CD4-positive, alpha-beta memory T cell (primary cell): ENCODE measurements around the gene THUMPD3. TPM values are rescaled to one million over a fixed set of nuclear protein-coding genes. Genes with fewer than 3 reads are reported as not detected.

Experiments used
- CTCF ChIA-PET: fragments of 350-600 bp; sonication (Branson Sonifier 250); formaldehyde crosslinking; loops from one replicate; lab custom pipeline; 2021; ENCODE audit warnings: inconsistent platforms; ENCODE audit not compliant: partially characterized antibody; lab: Charles Lee
- POLR2A ChIA-PET: fragments of 350-600 bp; sonication (Branson Sonifier 250); formaldehyde crosslinking; loops from one replicate; lab custom pipeline; 2021; ENCODE audit not compliant: partially characterized antibody; lab: Charles Lee
- DNase-seq, 5 donors: peaks; one replicate each; pipeline versions ENCODE4 v3.0.0 to v3.0.0-alpha.2; 2020 to 2022; ENCODE audit warnings: mixed read lengths in 1 of 5
- H3K27ac ChIP-seq: one replicate; pipeline ENCODE4 v1.7.0; 2013; ENCODE audit warnings: low read depth, low read length
- H3K27me3 ChIP-seq: 2 replicates; pipeline ENCODE4 v1.7.0; 2013; ENCODE audit warnings: mild to moderate bottlenecking, low read length, moderate library complexity; ENCODE audit not compliant: insufficient read depth
- H3K36me3 ChIP-seq: 2 replicates; pipeline ENCODE4 v1.7.0; 2013; ENCODE audit warnings: mild to moderate bottlenecking, low read length, moderate library complexity; ENCODE audit not compliant: insufficient read depth
- H3K4me1 ChIP-seq: 2 replicates; pipeline ENCODE4 v1.7.0; 2013; ENCODE audit warnings: mild to moderate bottlenecking, low read length, moderate library complexity; ENCODE audit not compliant: insufficient read depth
- H3K4me3 ChIP-seq, 2 donors: one replicate each; pipeline ENCODE4 v1.7.0; 2013; ENCODE audit warnings: low read length in 2 of 2, mild to moderate bottlenecking in 1 of 2
- H3K9me3 ChIP-seq, 2 donors: one replicate each; pipeline ENCODE4 v1.7.0; 2013; ENCODE audit warnings: low read length in 2 of 2, control low read depth in 1 of 2; ENCODE audit not compliant: control insufficient read depth in 1 of 2
- H3K27ac Mint-ChIP-seq, 7 donors: one replicate each; pipeline ENCODE4 v1.8.0; 2020 to 2021; ENCODE audit warnings: mixed read lengths in 7 of 7, mild to moderate bottlenecking in 6 of 7, inconsistent platforms in 3 of 7, moderate library complexity in 3 of 7
- H3K27me3 Mint-ChIP-seq, 2 donors: one replicate each; pipeline ENCODE4 v1.8.0; 2020 to 2021; ENCODE audit warnings: mixed read lengths in 2 of 2
- H3K36me3 Mint-ChIP-seq, 2 donors: one replicate each; pipeline ENCODE4 v1.8.0; 2020 to 2021; ENCODE audit warnings: mixed read lengths in 2 of 2, inconsistent platforms in 1 of 2, mild to moderate bottlenecking in 1 of 2
- H3K4me1 Mint-ChIP-seq, 4 donors: one replicate each; pipeline ENCODE4 v1.8.0; 2020 to 2021; ENCODE audit warnings: mixed read lengths in 4 of 4, mild to moderate bottlenecking in 1 of 4
- H3K4me3 Mint-ChIP-seq, 8 donors: one replicate each; pipeline ENCODE4 v1.8.0; 2020 to 2021; ENCODE audit warnings: mixed read lengths in 8 of 8, mild to moderate bottlenecking in 7 of 8, moderate library complexity in 6 of 8, inconsistent platforms in 3 of 8
- H3K9me3 Mint-ChIP-seq, 8 donors: one replicate each; pipeline ENCODE4 v1.8.0; 2020 to 2021; ENCODE audit warnings: mixed read lengths in 8 of 8, mild to moderate bottlenecking in 5 of 8, inconsistent platforms in 3 of 8, moderate library complexity in 1 of 8
- intact Hi-C: fragments of 100-400 bp; cut with micrococcal nuclease; formaldehyde crosslinking; loops from one replicate; pipeline ENCODE4 v1.15.1; 2023
- polyA plus RNA-seq, 2 donors: library from polyadenylated mRNA; unstranded; fragments of 300-500 nt; fragmentation: Illumina TruSeq; gene quantifications; one replicate each; pipeline ENCODE4 v1.2.3, GENCODE V29; 2021
- total RNA-seq, 2 experiments: library from RNA; stranded (reverse); gene quantifications; one replicate each; pipeline ENCODE4 v1.2.3, GENCODE V29; 2021

The THUMPD3 gene
- total and polyA plus RNA-seq, 4 experiments from 2014 or later = 10.8 to 39.2 (median 33.1) TPM

DNA sequence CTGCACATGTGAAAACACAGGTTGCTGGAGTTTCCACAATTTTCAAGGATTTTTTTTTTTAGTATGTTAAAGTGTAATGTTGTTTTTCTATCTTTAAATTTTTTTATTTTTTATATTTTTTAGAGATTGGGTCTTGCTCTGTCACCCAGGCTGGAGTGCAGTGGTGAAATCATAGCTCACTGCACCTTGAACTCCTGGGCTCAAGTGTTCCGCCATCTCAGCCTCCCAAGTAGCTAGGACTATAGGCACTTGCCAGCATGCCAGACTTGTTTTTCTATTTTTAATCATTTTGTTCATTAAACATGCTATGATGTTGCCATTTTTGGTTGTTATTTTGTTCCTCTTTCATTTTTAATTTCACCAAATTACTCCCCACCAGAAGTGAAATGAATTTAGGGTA is 16.7 kb upstream of the THUMPD3 start:
- no peak overlapping the region for H3K4me3 Mint-ChIP-seq
- no peaks in the 10 kb centered on the region for H3K27me3 Mint-ChIP-seq
- no peaks in the 10 kb centered on the region for H3K36me3 ChIP-seq
- no peaks in the 10 kb centered on the region for H3K36me3 Mint-ChIP-seq
- ChIA-PET POLR2A (no interaction called here), CTCF (interaction anchor here (1.7 kb wide), 1 partner anchor 9 kb away, joined by 4 read pairs; no protein-coding TSS in a partner anchor)
- intact Hi-C loops = no loop called here
- H3K4me1 Mint-ChIP-seq = no peaks in the 10 kb centered on the region
- H3K9me3 ChIP-seq = no peaks in the 10 kb centered on the region
- DNase-seq = no peak
- H3K27ac ChIP-seq = no peak overlapping the region
- no peak overlapping the region for H3K27ac Mint-ChIP-seq
- H3K4me3 ChIP-seq = no peak overlapping the region
- no peaks in the 10 kb centered on the region for H3K4me1 ChIP-seq
- H3K27me3 ChIP-seq = no peaks in the 10 kb centered on the region
- H3K9me3 Mint-ChIP-seq = no peaks in the 10 kb centered on the region

DNA sequence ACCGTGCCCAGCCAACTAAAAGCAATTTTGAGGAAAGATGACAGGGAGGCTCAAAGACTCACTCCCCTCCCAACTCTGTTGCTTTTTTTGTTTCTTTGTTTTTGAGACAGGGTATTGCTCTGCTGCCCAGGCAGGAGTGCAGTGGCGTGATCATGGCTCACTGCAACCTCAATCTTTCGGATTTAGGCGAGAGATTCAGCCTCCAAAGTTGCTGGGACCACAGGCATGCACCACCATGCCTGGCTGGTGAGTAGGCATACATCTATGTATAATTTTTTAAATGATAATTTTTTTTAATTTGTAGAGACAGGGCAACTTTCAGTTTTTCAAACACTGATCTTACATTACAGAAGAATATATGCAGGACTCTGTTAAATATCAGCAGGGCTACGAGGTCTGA is 15.8 kb upstream of the THUMPD3 start:
- Mint-ChIP-seq H3K4me3 (no peak overlapping the region), H3K27ac (no peak overlapping the region), H3K4me1 (no peaks in the 10 kb centered on the region), H3K36me3 (no peaks in the 10 kb centered on the region), H3K27me3 (no peaks in the 10 kb centered on the region), H3K9me3 (no peaks in the 10 kb centered on the region)
- ChIA-PET POLR2A (no interaction called here), CTCF (interaction anchor here (0.6 to 1.7 kb wide), 3 partner anchors 8 to 507 kb away, joined by 3 to 4 read pairs (median 3); partner anchors contain the start of gene SRGAP3)
- Histone ChIP-seq H3K4me1 (no peaks in the 10 kb centered on the region), H3K36me3 (no peaks in the 10 kb centered on the region), H3K9me3 (no peaks in the 10 kb centered on the region), H3K4me3 (no peak overlapping the region), H3K27me3 (no peaks in the 10 kb centered on the region), H3K27ac (no peak overlapping the region)
- DNase-seq = no peak
- intact Hi-C loops = no loop called here

- Mint-ChIP-seq H3K27ac (no peak overlapping the region), H3K27me3 (no peaks in the 10 kb centered on the region), H3K9me3 (no peaks in the 10 kb centered on the region), H3K4me1 (peaks cover 0 to under 1% (median 0%) of the 10 kb centered on the region in 4 donors), H3K36me3 (no peaks in the 10 kb centered on the region), H3K4me3 (no peak overlapping the region)
- CTCF ChIA-PET = interaction anchor here (1.2 kb wide), 1 partner anchor 99 kb away, joined by 3 read pairs; the partner anchor contains the start of gene SRGAP3
- Histone ChIP-seq H3K36me3 (no peaks in the 10 kb centered on the region), H3K27ac (no peak overlapping the region), H3K4me3 (no peak overlapping the region), H3K4me1 (no peaks in the 10 kb centered on the region), H3K27me3 (no peaks in the 10 kb centered on the region), H3K9me3 (no peaks in the 10 kb centered on the region)
- POLR2A ChIA-PET = no interaction called here
- intact Hi-C loops = no loop called here
- DNase-seq = no peak
Observed at GRCh38 chr3:9347887-9348286, 15.0 kb upstream of the THUMPD3 start.

GRCh38 chr3:9349321-9350117 is 13.3 kb upstream of the THUMPD3 start:
- CTCF ChIA-PET = no interaction called here
- POLR2A ChIA-PET = no interaction called here
- H3K27me3 Mint-ChIP-seq = no peaks in the 10 kb centered on the region

GRCh38 chr3:9351709-9352126 is 11.1 kb upstream of the THUMPD3 start:
- POLR2A ChIA-PET = no interaction called here
- DNase-seq = no peak
- no peaks in the 10 kb centered on the region for H3K27me3 Mint-ChIP-seq
- no peaks in the 10 kb centered on the region for H3K27me3 ChIP-seq
- no peaks in the 10 kb centered on the region for H3K9me3 ChIP-seq
- H3K9me3 Mint-ChIP-seq = no peaks in the 10 kb centered on the region
- peaks cover 10 to 16% (median 13%) of the 10 kb centered on the region in 4 donors for H3K4me1 Mint-ChIP-seq
- no peaks in the 10 kb centered on the region for H3K4me1 ChIP-seq
- no peak overlapping the region for H3K4me3 ChIP-seq
- H3K27ac ChIP-seq = no peak overlapping the region
- H3K4me3 Mint-ChIP-seq = no peak overlapping the region
- intact Hi-C loops = loop anchor here (2.0 kb wide), 2 partner anchors 45 to 99 kb away; partner anchors contain the start of gene SETD5
- no peaks in the 10 kb centered on the region for H3K36me3 Mint-ChIP-seq
- H3K36me3 ChIP-seq = no peaks in the 10 kb centered on the region
- CTCF ChIA-PET = interaction anchor here (1.9 to 3.5 kb wide), 3 partner anchors 11 to 74 kb away, joined by 6 to 46 read pairs (median 19); partner anchors contain the start of gene THUMPD3
- H3K27ac Mint-ChIP-seq = no peak overlapping the region

More at GRCh38 chr3:9349321-9350117, 13.3 kb upstream of the THUMPD3 start:
- Histone ChIP-seq H3K27ac (no peak overlapping the region), H3K4me1 (no peaks in the 10 kb centered on the region), H3K4me3 (no peak overlapping the region), H3K27me3 (no peaks in the 10 kb centered on the region), H3K36me3 (no peaks in the 10 kb centered on the region), H3K9me3 (no peaks in the 10 kb centered on the region)
- no peak overlapping the region for H3K27ac Mint-ChIP-seq
- intact Hi-C loops = no loop called here
- H3K36me3 Mint-ChIP-seq = no peaks in the 10 kb centered on the region
- H3K9me3 Mint-ChIP-seq = no peaks in the 10 kb centered on the region
- no peak overlapping the region for H3K4me3 Mint-ChIP-seq
- no peak for DNase-seq
- peaks cover under 1 to 8% (median 4%) of the 10 kb centered on the region in 4 donors for H3K4me1 Mint-ChIP-seq

- no peak overlapping the region for H3K4me3 Mint-ChIP-seq
- H3K36me3 ChIP-seq = no peaks in the 10 kb centered on the region
- H3K4me1 ChIP-seq = no peaks in the 10 kb centered on the region
- H3K27ac Mint-ChIP-seq = peak overlapping the region in 1 of 7 donors; percentile 26
- H3K9me3 ChIP-seq = no peaks in the 10 kb centered on the region
- intact Hi-C loops = loop anchor here (1.0 to 2.0 kb wide), 5 partner anchors 44 to 374 kb away; partner anchors contain the start of gene SETD5
- no peak overlapping the region for H3K27ac ChIP-seq
- no peaks in the 10 kb centered on the region for H3K36me3 Mint-ChIP-seq
- H3K9me3 Mint-ChIP-seq = no peaks in the 10 kb centered on the region
- peak; percentile 45 to 61 (median 55) for DNase-seq
- H3K4me3 ChIP-seq = no peak overlapping the region
- peaks cover 10 to 16% (median 13%) of the 10 kb centered on the region in 4 donors for H3K4me1 Mint-ChIP-seq
- POLR2A ChIA-PET = interaction anchor here (0.9 to 2.4 kb wide), 3 partner anchors 10 to 44 kb away, joined by 3 to 18 read pairs (median 4); partner anchors contain the start of gene THUMPD3
- CTCF ChIA-PET = interaction anchor here (0.6 to 3.5 kb wide), 35 partner anchors 9 to 374 kb away, joined by 3 to 46 read pairs (median 4); partner anchors contain the start of gene THUMPD3
- H3K27me3 ChIP-seq = no peaks in the 10 kb centered on the region
- H3K27me3 Mint-ChIP-seq = no peaks in the 10 kb centered on the region
Observed at GRCh38 chr3:9352917-9353752, 9.7 kb upstream of the THUMPD3 start.
